HepG2 (cell line): ENCODE data around the gene HECA. TPM values are rescaled to one million over a fixed set of nuclear protein-coding genes. Genes with fewer than 3 reads are reported as not detected.

ENCODE experiments used
- ATAC-seq: fragments of 200-7000 bp; cut with Tn5 transposase; 3 replicates; pipeline ENCODE4 v1.9.1; 2020; ENCODE audit warnings: mild to moderate bottlenecking, moderate library complexity
- BruUV-seq: library from RNA; stranded (reverse); fragments of 400-500 nt; replicated peaks from 2 replicates; lab custom pipeline; 2021; lab: Mats Ljungman, UMichigan
- CTCF ChIA-PET: fragments of 300-600 bp; formaldehyde crosslinking; extraction: SDS; loops from one replicate; lab custom pipeline; 2021; ENCODE audit warnings: low total read pairs, inconsistent platforms, low intra/inter-chr PET ratio; lab: Yijun Ruan, JAX
- POLR2A ChIA-PET: fragments of 350-600 bp; sonication (Branson Sonifier 250); formaldehyde crosslinking; loops from one replicate; lab custom pipeline; 2020; ENCODE audit warnings: antibody characterized with exemption, inconsistent platforms; lab: Yijun Ruan, JAX
- DNase-seq: peaks from one replicate; pipeline ENCODE4 v3.0.0-alpha.2; 2015; ENCODE audit warnings: low spot score
- FAIRE-seq: peaks from 3 replicates; lab custom pipeline; 2011; peaks lifted over from hg19 to GRCh38; lab: Jason Lieb, UNC
- H2AFZ ChIP-seq: one replicate; pipeline ENCODE4 v1.6.1; 2011; ENCODE audit warnings: low read length, inconsistent platforms
- H3K27ac ChIP-seq: fragments of 300-600 bp; 3 replicates; pipeline ENCODE4 v1.8.0; 2011; ENCODE audit warnings: mixed run types, mild to moderate bottlenecking, mixed read lengths, low read length, inconsistent platforms; ENCODE audit not compliant: insufficient read depth; ENCODE audit errors: extremely low read length
- H3K27me3 ChIP-seq, 2 experiments: fragments of 200-600 bp in 1 of 2; 2 replicates in 1 of 2; 3 replicates in 1 of 2; pipeline versions ENCODE4 v1.6.0 to v1.8.0; 2011; ENCODE audit warnings: low read length in 2 of 2, mild to moderate bottlenecking in 2 of 2, moderate library complexity in 2 of 2, inconsistent platforms in 1 of 2; ENCODE audit not compliant: insufficient read depth in 2 of 2, control insufficient read depth in 1 of 2
- H3K36me3 ChIP-seq, 2 experiments: fragments of 200-600 bp in 1 of 2; replicated peaks in 1 of 2; 2 replicates in 1 of 2; 3 replicates in 1 of 2; pipeline versions ENCODE4 v1.5.1 to v1.8.0; 2011; ENCODE audit warnings: low read length in 2 of 2, inconsistent platforms in 1 of 2; ENCODE audit not compliant: insufficient read depth in 2 of 2, control insufficient read depth in 1 of 2
- H3K4me1 ChIP-seq: 2 replicates; pipeline ENCODE4 v1.5.1; 2012; ENCODE audit warnings: low read length, inconsistent platforms; ENCODE audit not compliant: insufficient read depth
- H3K4me2 ChIP-seq: 2 replicates; pipeline ENCODE4 v1.6.0; 2011; ENCODE audit warnings: low read depth, low read length, inconsistent platforms
- H3K4me3 ChIP-seq, 3 experiments: fragments of 200-600 bp in 1 of 3; sonication (generic), shearing (Covaris generic) in 1 of 3; replicated peaks in 1 of 3; 2 replicates each; pipeline ENCODE4 v1.5.1; 2011 to 2016; ENCODE audit warnings: low read length in 3 of 3, inconsistent platforms in 2 of 3, low read depth in 2 of 3, mild to moderate bottlenecking in 2 of 3, control low read depth in 1 of 3, mixed read lengths in 1 of 3; ENCODE audit not compliant: insufficient read depth in 1 of 3
- H3K79me2 ChIP-seq: one replicate; pipeline ENCODE4 v1.6.1; 2011; ENCODE audit warnings: low read length, inconsistent platforms; ENCODE audit not compliant: insufficient read depth
- H3K9ac ChIP-seq: 2 replicates; pipeline ENCODE4 v1.6.0; 2011; ENCODE audit warnings: mild to moderate bottlenecking, low read depth, low read length, inconsistent platforms; ENCODE audit not compliant: insufficient read depth
- H3K9me3 ChIP-seq: 2 replicates; pipeline ENCODE4 v1.5.1; 2012; ENCODE audit warnings: mild to moderate bottlenecking, low read length
- H4K20me1 ChIP-seq: 2 replicates; pipeline ENCODE4 v1.6.0; 2011; ENCODE audit warnings: inconsistent platforms, mild to moderate bottlenecking, low read length, moderate library complexity; ENCODE audit not compliant: insufficient read depth
- DR1 ChIP-seq: sonication (generic); formaldehyde crosslinking; IDR thresholded peaks from 2 replicates; pipeline ENCODE4 v1.8.0; 2021; ENCODE audit warnings: mild to moderate bottlenecking, missing genetic modification reagents, inconsistent platforms
- HDAC2 ChIP-seq: sonication (generic); formaldehyde crosslinking; IDR thresholded peaks from 2 replicates; pipeline ENCODE4 v1.4.0; 2020; ENCODE audit warnings: missing genetic modification reagents
- IRX3 ChIP-seq: sonication (generic); formaldehyde crosslinking; IDR thresholded peaks from 2 replicates; pipeline ENCODE4 v1.8.1; 2023; ENCODE audit warnings: mild to moderate bottlenecking, low read depth, missing genetic modification reagents, borderline replicate concordance
- JUND ChIP-seq: sonication (generic); formaldehyde crosslinking; IDR thresholded peaks from 2 replicates; pipeline ENCODE4 v1.8.0; 2022; ENCODE audit warnings: mild to moderate bottlenecking, missing genetic modification reagents
- KDM5B ChIP-seq: sonication (generic); formaldehyde crosslinking; IDR thresholded peaks from 2 replicates; pipeline ENCODE4 v1.4.0; 2020; ENCODE audit warnings: missing genetic modification reagents, mild to moderate bottlenecking, borderline replicate concordance
- MLLT10 ChIP-seq: sonication (generic); formaldehyde crosslinking; IDR thresholded peaks from 2 replicates; pipeline ENCODE4 v1.4.0; 2020; ENCODE audit warnings: missing genetic modification reagents
- RFX3 ChIP-seq: IDR thresholded peaks from 2 replicates; pipeline ENCODE4 v1.6.1; 2016; ENCODE audit warnings: missing biosample characterization, missing genetic modification reagents
- SMARCE1 ChIP-seq: fragments of 450-650 bp; IDR thresholded peaks from 2 replicates; pipeline ENCODE4 v1.6.1; 2017; ENCODE audit warnings: borderline replicate concordance
- TBX3 ChIP-seq: fragments of 450-650 bp; IDR thresholded peaks from 2 replicates; pipeline ENCODE4 v1.6.1; 2017; ENCODE audit warnings: antibody characterized with exemption, mild to moderate bottlenecking, inconsistent platforms, borderline replicate concordance
- ZFP1 ChIP-seq: IDR thresholded peaks from 2 replicates; pipeline ENCODE4 v1.6.1; 2016
- ZFP62 ChIP-seq: sonication (generic); formaldehyde crosslinking; IDR thresholded peaks from 2 replicates; pipeline ENCODE4 v1.4.0; 2020; ENCODE audit warnings: missing genetic modification reagents
- ZFYVE20 ChIP-seq: sonication (generic); formaldehyde crosslinking; IDR thresholded peaks from 2 replicates; pipeline ENCODE4 v1.8.0; 2023; ENCODE audit warnings: low read depth, mild to moderate bottlenecking, moderate library complexity, missing genetic modification reagents, borderline replicate concordance
- ZNF280B ChIP-seq: sonication (generic); formaldehyde crosslinking; IDR thresholded peaks from 2 replicates; pipeline ENCODE4 v1.5.0; 2020; ENCODE audit warnings: missing genetic modification reagents, mild to moderate bottlenecking, borderline replicate concordance
- ZNF333 ChIP-seq: sonication (generic); formaldehyde crosslinking; IDR thresholded peaks from 2 replicates; pipeline ENCODE4 v1.4.0; 2020; ENCODE audit warnings: mild to moderate bottlenecking, missing genetic modification reagents, borderline replicate concordance
- ZNF614 ChIP-seq: IDR thresholded peaks from 2 replicates; pipeline ENCODE4 v1.6.1; 2018; ENCODE audit warnings: missing biosample characterization, missing genetic modification reagents, inconsistent platforms, borderline replicate concordance
- ZNF619 ChIP-seq: sonication (generic); formaldehyde crosslinking; IDR thresholded peaks from 2 replicates; pipeline ENCODE4 v1.4.0; 2020; ENCODE audit warnings: mild to moderate bottlenecking, missing genetic modification reagents
- ZNF775 ChIP-seq: sonication (generic); formaldehyde crosslinking; IDR thresholded peaks from 2 replicates; pipeline ENCODE4 v1.4.0; 2020; ENCODE audit warnings: missing genetic modification reagents, mild to moderate bottlenecking, moderate library complexity, borderline replicate concordance
- WGBS: methylation state at CpG from one replicate; pipeline ENCODE4 v1.1.6; 2017; ENCODE audit warnings: low lambda C conversion rate; 5-methylcytosine and 5-hydroxymethylcytosine counted together
- in situ Hi-C: cut with HindIII; loops from 2 replicates; pipeline ENCODE4 v1.10.0; 2017; ENCODE audit warnings: low pct_unique_long_range_greater_than_20kb; ENCODE audit not compliant: extremely low pct_ligation_motif_present
- intact Hi-C: fragments of 100-400 bp; cut with micrococcal nuclease; formaldehyde crosslinking; loops from one replicate; pipeline ENCODE4 v1.10.0; 2022; ENCODE audit not compliant: unreplicated experiment
- polyA plus RNA-seq, 8 experiments: library from polyadenylated mRNA; depleted of rRNA in 3 of 8; stranded (reverse) in 7 of 8; unstranded in 1 of 8; fragments of >200 nt; fragmentation: Illumina TruSeq in 4 of 8; extraction: Trizol in 4 of 8; gene quantifications; 2 replicates each; pipeline versions ENCODE4 v1.2.1 to v1.2.3, GENCODE V29; 2011 to 2016; ENCODE audit warnings: low read depth in 4 of 8, missing spikeins in 1 of 8, mixed read lengths in 1 of 8; ENCODE audit not compliant: insufficient read depth in 1 of 8
- total RNA-seq, 5 experiments: library from RNA; depleted of rRNA; stranded (reverse); fragments of >200 nt; fragmentation: Illumina TruSeq; extraction: Trizol; gene quantifications; 2 replicates each; pipeline ENCODE4 v1.2.3, GENCODE V29; 2016; ENCODE audit warnings: low read depth in 1 of 5
- TF ChIP-seq, protein P1 (sequence below): sonication (generic); formaldehyde crosslinking; IDR thresholded peaks from 2 replicates; pipeline ENCODE4 v1.4.0; 2020; ENCODE audit warnings: missing genetic modification reagents

The HECA gene
- total and polyA plus RNA-seq, 2 of the 13 experiments (the other 11 are each of a cell fraction or from before 2014, with no cell fraction given): 0.18 to 0.49 TPM

DNA sequence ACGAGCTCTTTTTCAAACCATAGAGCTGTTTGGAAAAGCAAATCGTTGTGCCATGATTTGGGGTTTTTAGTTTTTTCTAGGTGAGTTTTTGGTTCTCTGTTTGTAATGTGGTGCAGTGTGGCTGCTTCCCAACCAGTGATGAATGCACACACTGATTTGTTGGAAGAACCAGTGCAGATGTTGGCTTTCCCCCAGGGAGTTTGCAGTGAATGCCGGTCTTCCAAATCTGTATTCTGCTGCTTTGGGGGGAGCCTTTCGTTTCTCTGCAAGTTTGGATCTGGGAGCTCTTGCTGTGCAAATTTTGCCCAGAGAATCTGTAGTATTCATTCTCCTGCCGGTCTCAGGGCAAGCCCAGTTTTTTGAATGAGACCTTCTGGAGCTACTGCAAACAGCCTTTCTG is 14.5 kb downstream of the HECA start:
- Histone ChIP-seq H3K27me3 (no peaks in the 10 kb centered on the region), H4K20me1 (no peaks in the 10 kb centered on the region), H3K4me1 (no peaks in the 10 kb centered on the region), H2AFZ (no peak overlapping the region), H3K79me2 (no peaks in the 10 kb centered on the region), H3K27ac (no peak overlapping the region), H3K9ac (no peak overlapping the region), H3K4me2 (no peak overlapping the region), H3K4me3 (no peak overlapping the region), H3K9me3 (no peaks in the 10 kb centered on the region), H3K36me3 (no peaks in the 10 kb centered on the region)
- DNase-seq (no peak), FAIRE-seq (no peak), ATAC-seq (no peak)
- TF ChIP-seq ZNF280B (CRISPR knock-in tag) (no peak), DR1 (CRISPR knock-in tag) (no peak), IRX3 (CRISPR knock-in tag) (no peak), ZNF619 (no peak), SMARCE1 (no peak), ZNF614 (CRISPR knock-in tag) (no peak), ZFP62 (no peak)
- POLR2A ChIA-PET: no interaction called here
- BruUV-seq: no TSS peak
- in situ Hi-C loops (no loop called here), intact Hi-C loops (no loop called here)
- WGBS: 43% methylated on average over 5 of the region's 5 CpGs
- CTCF ChIA-PET: no interaction called here

- no peak for ATAC-seq
- Histone ChIP-seq H3K27ac (no peak overlapping the region), H3K79me2 (no peaks in the 10 kb centered on the region), H3K9me3 (no peaks in the 10 kb centered on the region), H3K4me2 (no peak overlapping the region), H3K4me1 (no peaks in the 10 kb centered on the region), H4K20me1 (no peaks in the 10 kb centered on the region), H3K36me3 (no peaks in the 10 kb centered on the region), H3K9ac (no peak overlapping the region), H3K4me3 (no peak overlapping the region), H3K27me3 (no peaks in the 10 kb centered on the region), H2AFZ (no peak overlapping the region)
- CTCF ChIA-PET: no interaction called here
- 52% methylated on average over 3 of the region's 3 CpGs for WGBS
- intact Hi-C loops: no loop called here
- TF ChIP-seq ZFYVE20 (CRISPR knock-in tag) (no peak), ZNF333 (CRISPR knock-in tag) (no peak), KDM5B (CRISPR knock-in tag) (no peak), HDAC2 (no peak), MLLT10 (CRISPR knock-in tag) (no peak), JUND (CRISPR knock-in tag) (no peak), TBX3 (no peak), ZFP1 (CRISPR knock-in tag) (no peak), ZNF775 (no peak), RFX3 (CRISPR knock-in tag) (no peak)
- TF ChIP-seq, protein P1, sequence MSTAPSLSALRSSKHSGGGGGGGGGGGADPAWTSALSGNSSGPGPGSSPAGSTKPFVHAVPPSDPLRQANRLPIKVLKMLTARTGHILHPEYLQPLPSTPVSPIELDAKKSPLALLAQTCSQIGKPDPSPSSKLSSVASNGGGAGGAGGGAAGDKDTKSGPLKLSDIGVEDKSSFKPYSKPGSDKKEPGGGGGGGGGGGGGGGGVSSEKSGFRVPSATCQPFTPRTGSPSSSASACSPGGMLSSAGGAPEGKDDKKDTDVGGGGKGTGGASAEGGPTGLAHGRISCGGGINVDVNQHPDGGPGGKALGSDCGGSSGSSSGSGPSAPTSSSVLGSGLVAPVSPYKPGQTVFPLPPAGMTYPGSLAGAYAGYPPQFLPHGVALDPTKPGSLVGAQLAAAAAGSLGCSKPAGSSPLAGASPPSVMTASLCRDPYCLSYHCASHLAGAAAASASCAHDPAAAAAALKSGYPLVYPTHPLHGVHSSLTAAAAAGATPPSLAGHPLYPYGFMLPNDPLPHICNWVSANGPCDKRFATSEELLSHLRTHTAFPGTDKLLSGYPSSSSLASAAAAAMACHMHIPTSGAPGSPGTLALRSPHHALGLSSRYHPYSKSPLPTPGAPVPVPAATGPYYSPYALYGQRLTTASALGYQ (CRISPR knock-in tag): no peak
- in situ Hi-C loops: no loop called here
- POLR2A ChIA-PET: no interaction called here
- no TSS peak for BruUV-seq
- DNase-seq: no peak
- FAIRE-seq: no peak
Measured at GRCh38 chr6:139150920-139151319, 16.0 kb downstream of the HECA start.
